HFFc6 (cell line): ENCODE data around the gene IL3RA. TPM values are rescaled to one million over a fixed set of nuclear protein-coding genes. Genes with fewer than 3 reads are reported as not detected.

ENCODE experiments used
- DNase-seq: peaks from one replicate; pipeline ENCODE4 v3.0.0-alpha.2; 2018
- H3K27ac Mint-ChIP-seq: 2 replicates; pipeline ENCODE4 v1.8.0; 2020; ENCODE audit warnings: mild to moderate bottlenecking, mixed read lengths
- H3K27me3 Mint-ChIP-seq: 2 replicates; pipeline ENCODE4 v1.8.0; 2021; ENCODE audit warnings: mild to moderate bottlenecking, moderate library complexity, mixed read lengths; ENCODE audit not compliant: insufficient read depth
- H3K36me3 Mint-ChIP-seq: 2 replicates; pipeline ENCODE4 v1.8.0; 2021; ENCODE audit warnings: low read depth, mixed read lengths
- H3K4me1 Mint-ChIP-seq: 2 replicates; pipeline ENCODE4 v1.8.0; 2020; ENCODE audit warnings: low read depth, mixed read lengths
- H3K4me3 Mint-ChIP-seq: 2 replicates; pipeline ENCODE4 v1.8.0; 2020; ENCODE audit warnings: mild to moderate bottlenecking, moderate library complexity, mixed read lengths
- H3K9me3 Mint-ChIP-seq: 2 replicates; pipeline ENCODE4 v1.8.0; 2020; ENCODE audit warnings: mild to moderate bottlenecking, mixed read lengths
- CTCF ChIP-seq: fragments of 200-600 bp; sonication (generic); IDR thresholded peaks from 2 replicates; pipeline ENCODE4 v1.5.0; 2021; ENCODE audit warnings: antibody characterized with exemption, mild to moderate bottlenecking
- total RNA-seq, 6 experiments: library from RNA; stranded (reverse); fragmentation: NEBNext Ultra II Directional; extraction: Animal tissue kit (Norgen Biotek cat#: 25700); gene quantifications; 2 replicates in 1 of 6; 3 replicates in 5 of 6; pipeline ENCODE4 v1.2.3, GENCODE V29; 2021

IL3RA gene
- total RNA-seq, 6 experiments from 2014 or later: 0.09 to 0.13 TPM; not detected in 4

GRCh38 chrX:1419545-1420355 is 83.2 kb downstream of the IL3RA start:
- Mint-ChIP-seq H3K4me3 (no peak overlapping the region), H3K27ac (peak overlapping the region; percentile 5; the same call in 1 of the 2 replicates), H3K9me3 (peaks cover 42% of the 10 kb centered on the region), H3K36me3 (peaks cover 41% of the 10 kb centered on the region), H3K4me1 (no peaks in the 10 kb centered on the region), H3K27me3 (peaks cover 11% of the 10 kb centered on the region)
- no peak for TF ChIP-seq CTCF
- no peak for DNase-seq

GRCh38 chrX:1420371-1420770 is 83.8 kb downstream of the IL3RA start:
- no peak for DNase-seq
- Mint-ChIP-seq H3K27me3 (peaks cover 11% of the 10 kb centered on the region), H3K4me1 (no peaks in the 10 kb centered on the region), H3K27ac (peak overlapping the region; percentile 5; the same call in 1 of the 2 replicates), H3K36me3 (peaks cover 47% of the 10 kb centered on the region), H3K4me3 (no peak overlapping the region; the same call in 1 of the 2 replicates), H3K9me3 (peaks cover 46% of the 10 kb centered on the region)
- no peak for TF ChIP-seq CTCF

GRCh38 chrX:1421433-1422134 is 85.0 kb downstream of the IL3RA start:
- H3K9me3 Mint-ChIP-seq: peaks cover 46% of the 10 kb centered on the region
- no peak for TF ChIP-seq CTCF
- H3K27ac Mint-ChIP-seq: no peak overlapping the region
- no peaks in the 10 kb centered on the region for H3K4me1 Mint-ChIP-seq
- peaks cover 54% of the 10 kb centered on the region for H3K36me3 Mint-ChIP-seq
- no peak overlapping the region for H3K4me3 Mint-ChIP-seq
- peaks cover 11% of the 10 kb centered on the region for H3K27me3 Mint-ChIP-seq
- no peak for DNase-seq

DNA sequence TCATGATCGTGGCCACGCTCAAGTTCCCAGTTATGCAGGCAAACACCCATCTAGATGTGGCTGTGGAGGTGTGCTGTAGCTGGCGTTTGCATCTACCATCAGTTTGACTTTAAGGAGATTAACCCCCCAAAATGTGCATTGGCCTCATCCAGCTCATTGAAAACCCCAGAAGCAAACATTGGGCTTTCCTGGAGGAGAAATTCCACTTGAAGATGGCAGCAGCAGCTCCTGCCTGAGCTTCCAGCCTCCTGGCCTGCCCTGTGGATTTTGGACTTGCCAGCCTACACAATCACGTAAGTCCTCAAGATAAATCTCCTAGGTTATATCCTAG is 85.5 kb downstream of the IL3RA start:
- TF ChIP-seq CTCF: no peak
- Mint-ChIP-seq H3K4me3 (no peak overlapping the region), H3K27ac (no peak overlapping the region), H3K27me3 (peaks cover 11% of the 10 kb centered on the region), H3K36me3 (peaks cover 59% of the 10 kb centered on the region), H3K4me1 (no peaks in the 10 kb centered on the region), H3K9me3 (peaks cover 46% of the 10 kb centered on the region)
- no peak for DNase-seq

DNA sequence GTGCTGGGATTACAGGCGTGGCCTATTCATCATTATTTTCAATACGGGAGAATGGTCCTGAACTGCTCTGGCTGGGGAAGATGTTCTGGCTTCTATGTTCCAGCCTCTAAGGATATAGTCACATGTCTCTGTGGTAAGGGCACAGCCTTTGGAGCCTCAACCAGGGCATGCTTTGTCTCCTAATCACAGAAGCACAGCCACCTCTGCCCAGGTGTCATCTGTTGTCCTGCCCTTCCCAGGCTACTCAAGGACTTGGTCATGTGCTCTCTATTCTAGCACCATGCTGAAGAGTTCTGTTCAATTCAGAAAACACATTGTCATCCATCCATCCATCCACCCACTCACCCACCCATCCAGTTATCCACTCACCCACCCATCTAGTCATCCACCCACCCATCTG is 86.6 kb downstream of the IL3RA start:
- peaks cover 46% of the 10 kb centered on the region for H3K9me3 Mint-ChIP-seq

More for the DNA sequence above, 86.6 kb downstream of the IL3RA start:
- no peak for TF ChIP-seq CTCF
- Mint-ChIP-seq H3K27me3 (peaks cover 11% of the 10 kb centered on the region), H3K36me3 (peaks cover 63% of the 10 kb centered on the region), H3K4me3 (no peak overlapping the region), H3K4me1 (no peaks in the 10 kb centered on the region), H3K27ac (no peak overlapping the region)
- DNase-seq: no peak
